A673 (cell line): ENCODE data around the gene HSD17B4. TPM values are rescaled to one million over a fixed set of nuclear protein-coding genes. Genes with fewer than 3 reads are reported as not detected.

Experiments used
- BruUV-seq: library from RNA; stranded (reverse); fragments of 400-500 nt; replicated peaks from 2 replicates; lab custom pipeline; 2021; lab: Mats Ljungman, UMichigan
- CTCF ChIA-PET: fragments of 300-600 bp; sonication (Branson Sonifier 250); formaldehyde crosslinking; loops from one replicate; lab custom pipeline; 2022; ENCODE audit warnings: antibody characterized with exemption; lab: Charles Lee
- POLR2A ChIA-PET: fragments of 300-600 bp; sonication (Branson Sonifier 250); formaldehyde crosslinking; loops from one replicate; lab custom pipeline; 2022; ENCODE audit warnings: antibody characterized with exemption; ENCODE audit not compliant: low non-redundant PET; lab: Charles Lee
- DNase-seq: peaks from one replicate; pipeline ENCODE4 v3.0.0-alpha.2; 2015; ENCODE audit warnings: low spot score
- H3K27ac ChIP-seq: fragments of 200-600 bp; sonication (generic); 2 replicates; pipeline ENCODE4 v1.5.1; 2016; ENCODE audit warnings: mixed run types, low read depth, mild to moderate bottlenecking, mixed read lengths, antibody characterized with exemption, low read length; ENCODE audit not compliant: poor library complexity, severe bottlenecking
- H3K27me3 ChIP-seq: fragments of 200-600 bp; sonication (generic); replicated peaks from 2 replicates; pipeline ENCODE4 v1.6.1; 2017; ENCODE audit warnings: mixed run types, low read depth, mild to moderate bottlenecking, mixed read lengths, antibody characterized with exemption, low read length; ENCODE audit not compliant: insufficient read depth, poor library complexity
- H3K36me3 ChIP-seq: fragments of 200-600 bp; sonication (generic); 2 replicates; pipeline ENCODE4 v1.6.1; 2016; ENCODE audit warnings: mixed run types, mild to moderate bottlenecking, mixed read lengths, antibody characterized with exemption, low read length; ENCODE audit not compliant: insufficient read depth, poor library complexity, severe bottlenecking
- H3K4me1 ChIP-seq: fragments of 200-600 bp; sonication (generic); 2 replicates; pipeline ENCODE4 v1.6.1; 2017; ENCODE audit warnings: mixed run types, mild to moderate bottlenecking, mixed read lengths, antibody characterized with exemption, low read length; ENCODE audit not compliant: insufficient read depth, poor library complexity, severe bottlenecking
- H3K4me3 ChIP-seq: fragments of 200-600 bp; sonication (generic); 2 replicates; pipeline ENCODE4 v1.5.1; 2016; ENCODE audit warnings: low read depth, mixed run types, mild to moderate bottlenecking, mixed read lengths, low read length; ENCODE audit not compliant: poor library complexity, severe bottlenecking
- H3K9me3 ChIP-seq: fragments of 200-600 bp; sonication (generic); 2 replicates; pipeline ENCODE4 v1.6.1; 2016; ENCODE audit warnings: mixed run types, low read depth, mild to moderate bottlenecking, mixed read lengths, antibody characterized with exemption, low read length; ENCODE audit not compliant: poor library complexity, severe bottlenecking
- EZH2 ChIP-seq: fragments of 200-600 bp; sonication (generic); IDR thresholded peaks from 2 replicates; pipeline ENCODE4 v1.6.1; 2017; ENCODE audit warnings: borderline replicate concordance, low read depth, mild to moderate bottlenecking, mixed read lengths, antibody characterized with exemption, low read length; ENCODE audit not compliant: poor library complexity, severe bottlenecking
- intact Hi-C: fragments of 100-400 bp; cut with micrococcal nuclease; formaldehyde crosslinking; loops from one replicate; pipeline ENCODE4 v1.10.0; 2022; ENCODE audit not compliant: unreplicated experiment
- total RNA-seq: library from RNA; stranded (reverse); gene quantifications from 2 replicates; pipeline ENCODE4 v1.2.3, GENCODE V29; 2021
- TF ChIP-seq, protein P1 (sequence below): fragments of 300-800, 200-600 bp; sonication (generic); conservative IDR thresholded peaks from 2 replicates; pipeline ENCODE4 v1.5.1; 2017; ENCODE audit warnings: low read depth, mild to moderate bottlenecking, antibody characterized with exemption, low read length, moderate library complexity, mixed read lengths

The HSD17B4 gene
- total RNA-seq, 1 experiment from 2014 or later, result 140 TPM

DNA sequence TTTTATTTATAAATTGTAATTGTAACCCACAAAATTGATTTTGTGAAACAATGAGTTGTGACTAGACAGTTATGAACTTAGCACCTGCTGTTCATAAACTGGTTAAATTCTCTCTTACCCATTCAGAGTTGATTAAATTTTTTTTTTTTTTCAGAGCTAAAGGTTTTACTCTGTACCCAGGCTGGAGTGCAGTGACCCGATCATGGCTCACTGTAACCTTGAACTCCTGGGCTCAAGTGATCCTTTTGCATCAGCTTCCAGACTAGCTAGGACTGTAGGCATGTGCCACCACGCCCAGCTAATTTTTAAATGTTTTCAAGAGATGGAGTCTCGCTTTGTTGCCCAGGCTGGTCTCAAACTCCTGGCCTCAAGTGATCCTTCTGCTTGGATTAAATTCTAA, 1.9 kb downstream of the HSD17B4 start:
- Histone ChIP-seq H3K9me3 (no peaks in the 10 kb centered on the region), H3K4me1 (peaks cover 6% of the 10 kb centered on the region), H3K27me3 (no peaks in the 10 kb centered on the region), H3K36me3 (no peaks in the 10 kb centered on the region), H3K27ac (no peak overlapping the region), H3K4me3 (no peak overlapping the region)
- ChIA-PET POLR2A (no interaction called here), CTCF (no interaction called here)
- DNase-seq, result no peak
- TF ChIP-seq, protein P1, sequence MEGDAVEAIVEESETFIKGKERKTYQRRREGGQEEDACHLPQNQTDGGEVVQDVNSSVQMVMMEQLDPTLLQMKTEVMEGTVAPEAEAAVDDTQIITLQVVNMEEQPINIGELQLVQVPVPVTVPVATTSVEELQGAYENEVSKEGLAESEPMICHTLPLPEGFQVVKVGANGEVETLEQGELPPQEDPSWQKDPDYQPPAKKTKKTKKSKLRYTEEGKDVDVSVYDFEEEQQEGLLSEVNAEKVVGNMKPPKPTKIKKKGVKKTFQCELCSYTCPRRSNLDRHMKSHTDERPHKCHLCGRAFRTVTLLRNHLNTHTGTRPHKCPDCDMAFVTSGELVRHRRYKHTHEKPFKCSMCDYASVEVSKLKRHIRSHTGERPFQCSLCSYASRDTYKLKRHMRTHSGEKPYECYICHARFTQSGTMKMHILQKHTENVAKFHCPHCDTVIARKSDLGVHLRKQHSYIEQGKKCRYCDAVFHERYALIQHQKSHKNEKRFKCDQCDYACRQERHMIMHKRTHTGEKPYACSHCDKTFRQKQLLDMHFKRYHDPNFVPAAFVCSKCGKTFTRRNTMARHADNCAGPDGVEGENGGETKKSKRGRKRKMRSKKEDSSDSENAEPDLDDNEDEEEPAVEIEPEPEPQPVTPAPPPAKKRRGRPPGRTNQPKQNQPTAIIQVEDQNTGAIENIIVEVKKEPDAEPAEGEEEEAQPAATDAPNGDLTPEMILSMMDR, result no peak
- no peak for TF ChIP-seq EZH2
- intact Hi-C loops, result no loop called here
- no TSS peak for BruUV-seq

DNA sequence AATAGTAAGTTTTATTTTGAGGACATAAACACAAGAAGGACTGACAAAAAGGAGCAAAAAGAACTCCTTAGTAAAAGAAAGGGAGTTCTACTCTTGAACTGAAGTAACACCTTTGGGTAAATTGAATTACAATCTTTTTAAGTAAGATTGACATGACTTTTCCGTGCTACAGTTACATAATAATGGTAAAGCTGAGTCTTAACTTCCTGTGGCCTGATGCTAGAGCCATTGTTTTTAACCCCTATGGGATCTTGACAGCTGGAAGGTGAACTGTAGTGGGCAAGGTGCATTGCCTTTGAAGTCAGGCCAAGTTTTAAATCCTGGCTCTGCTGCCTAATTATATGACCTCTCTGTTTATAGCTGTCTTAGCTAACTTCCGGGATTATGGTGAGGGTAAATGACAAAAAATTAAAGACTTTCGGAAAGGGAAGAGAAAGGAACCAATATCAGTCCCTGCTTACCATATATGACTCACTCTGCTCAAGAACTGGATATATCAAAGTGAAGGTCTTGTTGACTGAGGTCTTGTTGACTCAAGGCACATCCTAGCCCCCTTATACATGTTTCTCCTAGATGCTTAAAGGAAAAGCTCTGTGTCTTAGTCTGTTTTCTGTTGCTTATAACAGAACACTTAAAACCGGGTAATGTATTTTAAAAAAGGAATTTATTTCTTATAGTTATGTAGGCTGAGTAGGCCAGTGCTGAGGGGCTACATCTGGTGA, 6.8 kb downstream of the HSD17B4 start:
- ChIA-PET CTCF (no interaction called here), POLR2A (interaction anchor here (0.7 kb wide), 1 partner anchor 996 kb away, joined by 3 read pairs; no protein-coding TSS in a partner anchor)
- TF ChIP-seq EZH2, result no peak
- TF ChIP-seq, protein P1, result no peak
- Histone ChIP-seq H3K27ac (no peak overlapping the region), H3K27me3 (no peaks in the 10 kb centered on the region), H3K4me1 (no peaks in the 10 kb centered on the region), H3K4me3 (no peak overlapping the region), H3K36me3 (no peaks in the 10 kb centered on the region), H3K9me3 (no peaks in the 10 kb centered on the region)
- intact Hi-C loops, result no loop called here
- no peak for DNase-seq
- no TSS peak for BruUV-seq

DNA sequence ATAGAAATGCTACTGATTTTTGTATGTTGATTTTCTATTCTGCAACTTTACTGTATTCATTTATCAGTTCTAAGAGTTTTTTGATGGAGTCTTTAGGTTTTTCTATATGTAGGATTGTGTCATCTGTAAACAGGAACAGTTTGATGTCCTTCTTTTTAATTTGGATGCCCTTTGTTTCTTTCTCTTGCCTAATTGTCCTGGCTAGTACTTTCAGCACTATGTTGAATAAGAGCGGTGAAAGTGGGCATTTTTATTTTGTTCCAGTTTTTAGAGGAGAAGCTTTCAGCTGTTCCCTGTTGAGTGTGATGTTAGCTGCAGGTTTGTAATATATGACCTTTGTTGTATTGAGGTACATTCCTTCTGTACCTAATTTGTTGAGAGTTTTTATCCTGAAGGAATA, 13.3 kb downstream of the HSD17B4 start:
- no peak for TF ChIP-seq EZH2
- TF ChIP-seq, protein P1, result no peak
- no peaks in the 10 kb centered on the region for H3K4me1 ChIP-seq
- POLR2A ChIA-PET, result no interaction called here
- peaks cover 19% of the 10 kb centered on the region for H3K9me3 ChIP-seq
- CTCF ChIA-PET, result no interaction called here
- H3K27me3 ChIP-seq, result no peaks in the 10 kb centered on the region
- no peak overlapping the region for H3K27ac ChIP-seq
- no peak overlapping the region for H3K4me3 ChIP-seq
- no peak for DNase-seq
- no TSS peak for BruUV-seq
- no peaks in the 10 kb centered on the region for H3K36me3 ChIP-seq
- intact Hi-C loops, result no loop called here
